Measurements from ENCODE around the gene MRS2.
A peak's percentile ranks its signal among the peaks of the same experiment; 100 is the strongest.

- TF ChIP-seq CTCF (IDR thresholded peaks at IDR 0.05; ENCODE audit: extremely low read depth in 1 of 2, insufficient read depth in 1 of 2, low read depth in 1 of 2, low read length in 2 of 2) (peak; percentile 75 to 86), POLR2A (IDR thresholded peaks at IDR 0.05; ENCODE audit: low read depth, low read length) (no peak), EZH2 (IDR thresholded peaks at IDR 0.05; ENCODE audit: borderline replicate concordance, low read depth, low read length, severe bottlenecking) (no peak), POLR2AphosphoS5 (IDR thresholded peaks at IDR 0.05; ENCODE audit: insufficient read depth, low read depth, low read length) (no peak), MAX (IDR thresholded peaks at IDR 0.05; ENCODE audit: insufficient read depth, insufficient read length) (no peak)
Observed at GRCh38 chr6:24359640-24360454, 42.9 kb upstream of the MRS2 start.
